Central memory CD4-positive, alpha-beta T cell (primary cell): ENCODE data around the gene EPDR1.
"Not testable (repeated sequence)": the region's sequence is repeated elsewhere in the genome, so short reads cannot be mapped to it uniquely, and the experiment has no call there.

Source experiments
- DNase-seq: peaks from one replicate; pipeline ENCODE4 v3.0.0; 2022

The EPDR1 gene

GRCh38 chr7:37930226-37930948, 9.9 kb downstream of the EPDR1 start:
- no peak for DNase-seq

GRCh38 chr7:37932543-37932942, 12.1 kb downstream of the EPDR1 start:
- DNase-seq = no peak

GRCh38 chr7:37933018-37933566, 12.7 kb downstream of the EPDR1 start:
- no peak for DNase-seq

- DNase-seq = no peak
These were observed 22.6 kb downstream of the EPDR1 start for GRCh38 chr7:37942934-37943610.

- DNase-seq = no peak
These were observed 23.7 kb downstream of the EPDR1 start for GRCh38 chr7:37943905-37944736.

- DNase-seq = no peak
These were observed 24.3 kb downstream of the EPDR1 start for GRCh38 chr7:37944737-37945054.

- DNase-seq = no peak
These were observed 24.9 kb downstream of the EPDR1 start for GRCh38 chr7:37945336-37945735.

- DNase-seq = no peak
These were observed 26.9 kb downstream of the EPDR1 start for GRCh38 chr7:37947138-37947940.

- no peak for DNase-seq
These were observed 27.4 kb downstream of the EPDR1 start for GRCh38 chr7:37947941-37948210.

GRCh38 chr7:37952240-37952639, 31.8 kb downstream of the EPDR1 start:
- DNase-seq = no peak

- DNase-seq = not testable (repeated sequence)
These were observed 33.8 kb downstream of the EPDR1 start for GRCh38 chr7:37954217-37954616.

- no peak for DNase-seq
These were observed 36.4 kb downstream of the EPDR1 start for GRCh38 chr7:37956791-37957190.

GRCh38 chr7:37957221-37957970, 37.0 kb downstream of the EPDR1 start:
- no peak for DNase-seq

GRCh38 chr7:37960483-37960882, 40.0 kb downstream of the EPDR1 start:
- DNase-seq = no peak

GRCh38 chr7:37961251-37961650, 40.8 kb downstream of the EPDR1 start:
- no peak for DNase-seq

GRCh38 chr7:37964196-37964595, 43.8 kb downstream of the EPDR1 start:
- DNase-seq = no peak

GRCh38 chr7:37970211-37970610, 49.8 kb downstream of the EPDR1 start:
- no peak for DNase-seq

- DNase-seq = no peak
These were observed 51.1 kb downstream of the EPDR1 start for GRCh38 chr7:37971491-37971890.

GRCh38 chr7:37973915-37974314, 53.5 kb downstream of the EPDR1 start:
- no peak for DNase-seq

GRCh38 chr7:37974711-37975110, 54.3 kb downstream of the EPDR1 start:
- no peak for DNase-seq

GRCh38 chr7:37977243-37977642, 56.8 kb downstream of the EPDR1 start:
- no peak for DNase-seq

GRCh38 chr7:37981664-37982063, 61.2 kb downstream of the EPDR1 start:
- DNase-seq = no peak
